Uterus (tissue), 4 donors: Measurements from ENCODE around the gene HOTAIR. TPM values are rescaled to one million over a fixed set of nuclear protein-coding genes. Genes with fewer than 3 reads are reported as not detected.

ENCODE experiments used
- DNase-seq, 2 donors: peaks; one replicate each; pipeline ENCODE4 v3.0.0-alpha.2; 2019 to 2020
- H3K27ac ChIP-seq, 2 donors: fragments of 200-600 bp; sonication (generic); 1 replicate in 1 of 2; 2 replicates in 1 of 2; pipeline ENCODE4 v1.5.1; 2016 to 2018
- H3K27me3 ChIP-seq, 2 donors: fragments of 200-600 bp; sonication (generic); one replicate each; pipeline ENCODE4 v1.5.1; 2018 to 2019; ENCODE audit warnings: control low read depth in 1 of 2
- H3K36me3 ChIP-seq, 2 donors: fragments of 200-600 bp; sonication (generic); one replicate each; pipeline ENCODE4 v1.5.1; 2019; ENCODE audit warnings: control low read depth in 1 of 2
- H3K4me1 ChIP-seq, 2 donors: fragments of 200-600 bp; sonication (generic); one replicate each; pipeline ENCODE4 v1.5.1; 2018 to 2019; ENCODE audit warnings: control low read depth in 1 of 2
- H3K4me3 ChIP-seq, 2 donors: fragments of 200-600 bp; sonication (generic); 1 replicate in 1 of 2; 2 replicates in 1 of 2; pipeline ENCODE4 v1.5.1; 2018 to 2019; ENCODE audit warnings: mild to moderate bottlenecking in 1 of 2
- H3K9me3 ChIP-seq, 2 donors: fragments of 200-600 bp; sonication (generic); one replicate each; pipeline ENCODE4 v1.5.1; 2019; ENCODE audit warnings: control low read depth in 1 of 2
- CTCF ChIP-seq, 4 experiments: fragments of 200-600 bp in 2 of 4; fragments of 450-650 bp in 2 of 4; sonication (generic) in 2 of 4; IDR thresholded peaks; one replicate each; pipeline ENCODE4 v1.5.1; 2016 to 2019; ENCODE audit warnings: antibody characterized with exemption in 4 of 4, mild to moderate bottlenecking in 2 of 4, moderate library complexity in 1 of 4
- POLR2A ChIP-seq, 2 donors: fragments of 450-650 bp; IDR thresholded peaks; one replicate each; pipeline ENCODE4 v1.6.1; 2016; ENCODE audit warnings: antibody characterized with exemption in 2 of 2, mild to moderate bottlenecking in 1 of 2, moderate library complexity in 1 of 2
- intact Hi-C: fragments of 100-400 bp; cut with DNase I; formaldehyde crosslinking; loops from one replicate; pipeline ENCODE4 v1.15.1; 2023; ENCODE audit warnings: low total_unique reads
- total RNA-seq, 4 donors: library from RNA; depleted of rRNA in 3 of 4; stranded (reverse); fragments of >200 nt in 3 of 4; gene quantifications; one replicate each; pipeline versions ENCODE4 v1.1.0 to v1.2.4, GENCODE V29; 2014 to 2023
- donor health status: DM: yes; HTN: yes; CAD: no.

HOTAIR gene
- total RNA-seq, 4 donors from 2014 or later, result 1.2 to 4.1 (median 2.1) TPM; not detected in 1

GRCh38 chr12:53941187-53941586, 33.6 kb downstream of the HOTAIR start:
- Histone ChIP-seq H3K9me3 (no peaks in the 10 kb centered on the region), H3K27ac (no peak overlapping the region), H3K36me3 (no peaks in the 10 kb centered on the region), H3K4me3 (no peak overlapping the region), H3K4me1 (no peaks in the 10 kb centered on the region), H3K27me3 (peaks cover 35 to 87% of the 10 kb centered on the region in 2 donors)
- intact Hi-C loops, result no loop called here
- no peak for DNase-seq
- no peak for TF ChIP-seq CTCF (IDR thresholded peaks at IDR 0.05)

- intact Hi-C loops, result no loop called here
- DNase-seq, result no peak
- Histone ChIP-seq H3K4me3 (no peak overlapping the region), H3K36me3 (no peaks in the 10 kb centered on the region), H3K27me3 (peaks cover 35 to 87% of the 10 kb centered on the region in 2 donors), H3K4me1 (no peaks in the 10 kb centered on the region), H3K9me3 (no peaks in the 10 kb centered on the region), H3K27ac (no peak overlapping the region)
- no peak for TF ChIP-seq CTCF (IDR thresholded peaks at IDR 0.05)
- no peak for TF ChIP-seq POLR2A (IDR thresholded peaks at IDR 0.05)
These were observed 34.2 kb downstream of the HOTAIR start for GRCh38 chr12:53940443-53941014.

GRCh38 chr12:53939141-53940108, 35.3 kb downstream of the HOTAIR start:
- no peak for TF ChIP-seq CTCF (IDR thresholded peaks at IDR 0.05)
- no peak for TF ChIP-seq POLR2A (IDR thresholded peaks at IDR 0.05)
- no peak overlapping the region for H3K4me3 ChIP-seq
- H3K27ac ChIP-seq, result no peak overlapping the region
- H3K9me3 ChIP-seq, result no peaks in the 10 kb centered on the region
- peaks cover 35 to 86% of the 10 kb centered on the region in 2 donors for H3K27me3 ChIP-seq
- H3K36me3 ChIP-seq, result no peaks in the 10 kb centered on the region
- intact Hi-C loops, result no loop called here
- DNase-seq, result no peak
- H3K4me1 ChIP-seq, result no peaks in the 10 kb centered on the region

- DNase-seq, result peak in 1 of 2 donors; percentile 62
- no peak within 1 kb of the TSS for H3K27ac ChIP-seq
- no peak within 1 kb of the TSS for H3K4me3 ChIP-seq
- no peaks in the 10 kb centered on the region for H3K36me3 ChIP-seq
- no peaks in the 10 kb centered on the region for H3K9me3 ChIP-seq
- intact Hi-C loops, result no loop called here
- H3K4me1 ChIP-seq, result no peaks in the 10 kb centered on the region
- H3K27me3 ChIP-seq, result peaks cover 35 to 85% of the 10 kb centered on the region in 2 donors
- TF ChIP-seq POLR2A (IDR thresholded peaks at IDR 0.05), result no peak
- no peak for TF ChIP-seq CTCF (IDR thresholded peaks at IDR 0.05)
These were observed 36.2 kb downstream of the HOTAIR start, which contains the start of gene HOXC13 for GRCh38 chr12:53938326-53939140. TSS of gene HOXC13 (plus strand) at chr12:53938831. CDS start at chr12:53938907, 76 bp downstream.
